Measurements from ENCODE around the gene SV2C. TPM values are rescaled to one million over a fixed set of nuclear protein-coding genes. Genes with fewer than 3 reads are reported as not detected.

Gene SV2C
- total and polyA plus RNA-seq, 4 donors, result 0.01 to 0.40 (median 0.37) TPM; not detected in 1

GRCh38 chr5:76303921-76304320 lies 220.7 kb downstream of the SV2C start:
- H3K36me3 ChIP-seq (ENCODE audit: control insufficient read depth in 4 of 4, insufficient read depth in 4 of 4, low read length in 4 of 4), result no peaks in the 10 kb centered on the region
- DNase-seq (no peak), ATAC-seq (ENCODE audit: insufficient read depth, low FRiP score) (no peak)
- H3K4me3 ChIP-seq, result no peak overlapping the region
- peaks cover 0 to 2% (median 0%) of the 10 kb centered on the region in 4 donors for H3K9me3 ChIP-seq (ENCODE audit: control insufficient read depth in 4 of 4, insufficient read depth in 3 of 4, low read length in 3 of 4)
- H3K27ac ChIP-seq (ENCODE audit: low read depth in 1 of 2, low read length in 1 of 2), result no peak overlapping the region
- WGBS, 2 donors, result 51 to 53% methylated on average over 7 of the region's 7 CpGs
- H3K9ac ChIP-seq (ENCODE audit: insufficient read depth in 1 of 2, low read length in 2 of 2), result no peak overlapping the region
- TF ChIP-seq CTCF (IDR thresholded peaks at IDR 0.05; ENCODE audit: control extremely low read depth, extremely low read depth), result no peak
- peaks cover 0 to 9% (median 0%) of the 10 kb centered on the region in 5 donors for H3K4me1 ChIP-seq (ENCODE audit: control insufficient read depth in 5 of 5, insufficient read depth in 5 of 5, low read length in 5 of 5)
- no peaks in the 10 kb centered on the region for H3K27me3 ChIP-seq (ENCODE audit: control insufficient read depth in 3 of 3, insufficient read depth in 3 of 3, low read length in 2 of 3)

- no peak overlapping the region for H3K4me3 ChIP-seq
- H3K4me1 ChIP-seq (ENCODE audit: control insufficient read depth in 5 of 5, insufficient read depth in 5 of 5, low read length in 5 of 5), result peaks cover 0 to 9% (median 0%) of the 10 kb centered on the region in 5 donors
- no peaks in the 10 kb centered on the region for H3K27me3 ChIP-seq (ENCODE audit: control insufficient read depth in 3 of 3, insufficient read depth in 3 of 3, low read length in 2 of 3)
- WGBS, 2 donors, result 22 to 49% methylated on average over 2 of the region's 2 CpGs
- no peak overlapping the region for H3K9ac ChIP-seq (ENCODE audit: insufficient read depth in 1 of 2, low read length in 2 of 2)
- H3K9me3 ChIP-seq (ENCODE audit: control insufficient read depth in 4 of 4, insufficient read depth in 3 of 4, low read length in 3 of 4), result peaks cover 0 to 2% (median 0%) of the 10 kb centered on the region in 4 donors
- ATAC-seq (ENCODE audit: insufficient read depth, low FRiP score) (peak; percentile 77), DNase-seq (peak in 2 of 3 donors; percentile 49 to 68)
- no peaks in the 10 kb centered on the region for H3K36me3 ChIP-seq (ENCODE audit: control insufficient read depth in 4 of 4, insufficient read depth in 4 of 4, low read length in 4 of 4)
- TF ChIP-seq CTCF (IDR thresholded peaks at IDR 0.05; ENCODE audit: control extremely low read depth, extremely low read depth), result no peak
- no peak overlapping the region for H3K27ac ChIP-seq (ENCODE audit: low read depth in 1 of 2, low read length in 1 of 2)
Observed at GRCh38 chr5:76305269-76305668, 222.1 kb downstream of the SV2C start.

GRCh38 chr5:76305775-76306174 lies 222.6 kb downstream of the SV2C start:
- DNase-seq (peak in 2 of 3 donors; percentile 26 to 28), ATAC-seq (ENCODE audit: insufficient read depth, low FRiP score) (no peak)
- 84 to 92% methylated on average over 1 of the region's 1 CpG for WGBS, 2 donors
- Histone ChIP-seq H3K27ac (ENCODE audit: low read depth in 1 of 2, low read length in 1 of 2) (no peak overlapping the region), H3K4me1 (ENCODE audit: control insufficient read depth in 5 of 5, insufficient read depth in 5 of 5, low read length in 5 of 5) (peaks cover 0 to 9% (median 0%) of the 10 kb centered on the region in 5 donors), H3K27me3 (ENCODE audit: control insufficient read depth in 3 of 3, insufficient read depth in 3 of 3, low read length in 2 of 3) (no peaks in the 10 kb centered on the region), H3K4me3 (no peak overlapping the region), H3K36me3 (ENCODE audit: control insufficient read depth in 4 of 4, insufficient read depth in 4 of 4, low read length in 4 of 4) (no peaks in the 10 kb centered on the region), H3K9me3 (ENCODE audit: control insufficient read depth in 4 of 4, insufficient read depth in 3 of 4, low read length in 3 of 4) (peaks cover 0 to 2% (median 0%) of the 10 kb centered on the region in 4 donors), H3K9ac (ENCODE audit: insufficient read depth in 1 of 2, low read length in 2 of 2) (no peak overlapping the region)
- TF ChIP-seq CTCF (IDR thresholded peaks at IDR 0.05; ENCODE audit: control extremely low read depth, extremely low read depth), result no peak

GRCh38 chr5:76310208-76310607 lies 227.0 kb downstream of the SV2C start:
- Histone ChIP-seq H3K4me1 (ENCODE audit: control insufficient read depth in 5 of 5, insufficient read depth in 5 of 5, low read length in 5 of 5) (peaks cover 0 to 9% (median 0%) of the 10 kb centered on the region in 5 donors), H3K4me3 (no peak overlapping the region), H3K9ac (ENCODE audit: insufficient read depth in 1 of 2, low read length in 2 of 2) (no peak overlapping the region), H3K36me3 (ENCODE audit: control insufficient read depth in 4 of 4, insufficient read depth in 4 of 4, low read length in 4 of 4) (no peaks in the 10 kb centered on the region), H3K27me3 (ENCODE audit: control insufficient read depth in 3 of 3, insufficient read depth in 3 of 3, low read length in 2 of 3) (no peaks in the 10 kb centered on the region), H3K27ac (ENCODE audit: low read depth in 1 of 2, low read length in 1 of 2) (no peak overlapping the region), H3K9me3 (ENCODE audit: control insufficient read depth in 4 of 4, insufficient read depth in 3 of 4, low read length in 3 of 4) (peaks cover 0 to 2% (median 0%) of the 10 kb centered on the region in 4 donors)
- no peak for DNase-seq
- no peak for ATAC-seq (ENCODE audit: insufficient read depth, low FRiP score)
- TF ChIP-seq CTCF (IDR thresholded peaks at IDR 0.05; ENCODE audit: control extremely low read depth, extremely low read depth), result no peak
- 91 to 95% methylated on average over 1 of the region's 1 CpG for whole genome bisulfite sequencing, 2 donors
